ENCODE data around the gene ZNF48. TPM values are rescaled to one million over a fixed set of nuclear protein-coding genes. Genes with fewer than 3 reads are reported as not detected.

Gene ZNF48
- total RNA-seq, 1 donor = 10.9 TPM

DNA sequence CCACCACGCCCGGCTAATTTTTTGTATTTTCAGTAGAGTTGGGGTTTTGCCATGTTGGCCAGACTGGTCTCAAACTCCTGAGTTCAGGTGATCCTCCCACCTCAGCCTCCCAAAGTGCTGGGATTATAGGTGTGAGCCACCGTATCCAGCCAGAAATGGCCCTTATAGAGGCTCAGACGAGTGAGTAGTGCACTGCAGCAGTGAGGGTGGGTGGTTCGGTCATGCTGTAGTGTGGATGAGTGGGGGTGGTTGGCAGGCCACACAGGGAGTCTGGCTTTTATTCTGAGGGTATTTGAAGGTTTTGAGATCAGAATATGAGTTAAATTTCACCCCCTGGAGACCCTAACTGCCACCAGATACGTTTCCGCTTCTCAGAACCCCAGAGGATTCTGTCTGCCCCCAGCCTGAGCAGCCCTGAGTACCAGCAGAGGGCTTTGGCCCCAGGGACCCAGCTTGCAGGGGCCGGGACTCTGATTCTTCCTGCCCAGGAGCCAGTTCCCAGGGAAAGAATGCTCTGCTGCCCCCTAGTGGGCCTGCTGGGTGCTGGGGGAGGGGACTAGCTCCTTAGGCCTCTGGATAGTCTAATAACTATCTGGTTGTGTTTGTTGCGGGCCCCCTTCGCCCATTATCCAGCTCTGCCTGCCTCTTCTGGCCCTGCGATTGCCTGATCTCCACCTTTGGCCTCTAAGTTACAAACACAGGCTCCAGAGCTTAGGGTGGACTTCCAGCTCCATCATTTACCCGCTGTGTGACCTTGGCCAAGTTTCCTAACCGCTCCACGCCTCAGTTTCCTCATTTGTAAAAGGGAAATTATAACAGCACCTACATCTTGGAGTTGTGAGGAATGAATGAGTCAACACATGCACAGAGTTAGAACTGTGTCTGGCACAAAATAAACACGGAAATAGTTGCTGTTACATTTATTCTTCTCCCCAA lies 14.2 kb downstream of the ZNF48 start:
- peaks cover 24% of the 10 kb centered on the region for H3K36me3 ChIP-seq (ENCODE audit: insufficient read depth, low read length)
- peaks cover 31% of the 10 kb centered on the region for H3K79me2 ChIP-seq (ENCODE audit: insufficient read depth, low read length)
- H3K9me3 ChIP-seq (ENCODE audit: low read depth, low read length) = no peaks in the 10 kb centered on the region
- no peaks in the 10 kb centered on the region for H3K27me3 ChIP-seq (ENCODE audit: insufficient read depth, low read length)
- peaks cover 20% of the 10 kb centered on the region for H3K4me1 ChIP-seq (ENCODE audit: insufficient read depth, low read length)
- peaks cover 6% of the 10 kb centered on the region for H4K20me1 ChIP-seq (ENCODE audit: insufficient read depth, low read length)
- DNase-seq (ENCODE audit: insufficient read length, low spot score, missing footprints) = peak; percentile 98
- H3K4me3 ChIP-seq (ENCODE audit: insufficient read depth, low read length) = peak overlapping the region; percentile 53
- no peak overlapping the region for H2AFZ ChIP-seq (ENCODE audit: low read length)
- H3K4me2 ChIP-seq (ENCODE audit: insufficient read depth, low read length) = peak overlapping the region; percentile 62
- H3K27ac ChIP-seq (ENCODE audit: low read depth, low read length) = no peak overlapping the region
- TF ChIP-seq, protein P1, sequence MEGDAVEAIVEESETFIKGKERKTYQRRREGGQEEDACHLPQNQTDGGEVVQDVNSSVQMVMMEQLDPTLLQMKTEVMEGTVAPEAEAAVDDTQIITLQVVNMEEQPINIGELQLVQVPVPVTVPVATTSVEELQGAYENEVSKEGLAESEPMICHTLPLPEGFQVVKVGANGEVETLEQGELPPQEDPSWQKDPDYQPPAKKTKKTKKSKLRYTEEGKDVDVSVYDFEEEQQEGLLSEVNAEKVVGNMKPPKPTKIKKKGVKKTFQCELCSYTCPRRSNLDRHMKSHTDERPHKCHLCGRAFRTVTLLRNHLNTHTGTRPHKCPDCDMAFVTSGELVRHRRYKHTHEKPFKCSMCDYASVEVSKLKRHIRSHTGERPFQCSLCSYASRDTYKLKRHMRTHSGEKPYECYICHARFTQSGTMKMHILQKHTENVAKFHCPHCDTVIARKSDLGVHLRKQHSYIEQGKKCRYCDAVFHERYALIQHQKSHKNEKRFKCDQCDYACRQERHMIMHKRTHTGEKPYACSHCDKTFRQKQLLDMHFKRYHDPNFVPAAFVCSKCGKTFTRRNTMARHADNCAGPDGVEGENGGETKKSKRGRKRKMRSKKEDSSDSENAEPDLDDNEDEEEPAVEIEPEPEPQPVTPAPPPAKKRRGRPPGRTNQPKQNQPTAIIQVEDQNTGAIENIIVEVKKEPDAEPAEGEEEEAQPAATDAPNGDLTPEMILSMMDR (IDR thresholded peaks at IDR 0.05; ENCODE audit: extremely low read depth, low read depth, low read length) = peak; percentile 99

DNA sequence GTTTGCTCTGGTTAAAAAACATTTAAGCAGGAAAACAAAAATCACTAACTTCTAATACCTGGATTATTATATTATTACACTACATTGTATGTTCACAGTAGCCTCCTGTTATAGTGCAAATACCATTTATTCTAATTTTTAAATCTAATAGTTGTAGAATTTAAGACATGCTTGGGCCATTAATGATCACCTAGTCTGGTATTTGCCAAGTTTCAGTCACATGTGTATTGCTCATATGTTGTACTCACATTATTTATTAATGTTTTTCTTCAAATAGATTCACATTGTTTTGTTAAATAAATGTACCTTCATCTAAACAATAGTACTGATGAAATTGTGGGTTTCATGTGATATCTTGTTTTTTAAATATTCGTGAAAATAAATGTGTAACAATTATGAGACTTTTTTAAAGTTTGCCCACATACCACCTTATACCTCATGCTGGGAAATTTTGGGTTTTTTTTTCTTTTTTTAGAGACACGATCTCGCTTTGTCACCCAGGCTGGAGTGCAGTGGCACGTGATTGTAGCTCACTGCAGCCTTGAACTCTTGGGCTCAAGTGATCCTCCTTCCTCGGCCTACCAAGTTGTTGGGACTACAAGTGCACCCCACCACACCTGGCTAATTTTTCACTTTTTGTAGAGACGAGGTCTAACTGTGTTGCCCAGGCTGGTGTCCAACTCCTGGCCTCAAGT lies 18.0 kb downstream of the ZNF48 start:
- peaks cover 28% of the 10 kb centered on the region for H3K36me3 ChIP-seq (ENCODE audit: insufficient read depth, low read length)
- DNase-seq (ENCODE audit: insufficient read length, low spot score, missing footprints) = peak; percentile 19
- H3K27ac ChIP-seq (ENCODE audit: low read depth, low read length) = no peak overlapping the region
- no peak overlapping the region for H2AFZ ChIP-seq (ENCODE audit: low read length)
- no peaks in the 10 kb centered on the region for H3K27me3 ChIP-seq (ENCODE audit: insufficient read depth, low read length)
- H3K9me3 ChIP-seq (ENCODE audit: low read depth, low read length) = no peaks in the 10 kb centered on the region
- H3K79me2 ChIP-seq (ENCODE audit: insufficient read depth, low read length) = peaks cover 31% of the 10 kb centered on the region
- H3K4me1 ChIP-seq (ENCODE audit: insufficient read depth, low read length) = peaks cover 15% of the 10 kb centered on the region
- no peak overlapping the region for H3K4me2 ChIP-seq (ENCODE audit: insufficient read depth, low read length)
- H4K20me1 ChIP-seq (ENCODE audit: insufficient read depth, low read length) = peaks cover 9% of the 10 kb centered on the region
- TF ChIP-seq, protein P1 (IDR thresholded peaks at IDR 0.05; ENCODE audit: extremely low read depth, low read depth, low read length) = no peak
- H3K4me3 ChIP-seq (ENCODE audit: insufficient read depth, low read length) = no peak overlapping the region

DNA sequence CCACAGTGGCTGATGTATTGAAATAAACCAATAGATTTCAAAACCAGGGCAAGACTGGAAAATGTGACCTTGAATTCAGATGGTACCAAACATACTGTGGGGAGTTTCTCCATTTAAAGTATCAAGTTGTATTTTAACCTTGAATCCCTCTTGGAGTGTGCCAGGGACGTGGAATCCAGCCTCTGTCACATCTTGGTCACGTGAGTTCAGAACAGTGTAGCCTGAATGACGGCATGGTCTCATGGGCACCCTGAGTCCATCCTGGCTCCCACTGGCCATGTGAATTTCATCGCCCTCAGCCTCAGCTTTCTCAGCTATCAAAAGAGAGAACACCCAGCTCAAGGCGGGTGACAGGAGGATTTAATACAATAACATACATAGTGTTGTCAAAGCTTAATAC lies 18.9 kb downstream of the ZNF48 start:
- Histone ChIP-seq H3K4me2 (ENCODE audit: insufficient read depth, low read length) (no peak overlapping the region), H4K20me1 (ENCODE audit: insufficient read depth, low read length) (peaks cover 14% of the 10 kb centered on the region), H2AFZ (ENCODE audit: low read length) (no peak overlapping the region), H3K27ac (ENCODE audit: low read depth, low read length) (no peak overlapping the region), H3K4me1 (ENCODE audit: insufficient read depth, low read length) (peaks cover 7% of the 10 kb centered on the region), H3K79me2 (ENCODE audit: insufficient read depth, low read length) (peaks cover 28% of the 10 kb centered on the region), H3K9me3 (ENCODE audit: low read depth, low read length) (no peaks in the 10 kb centered on the region), H3K27me3 (ENCODE audit: insufficient read depth, low read length) (no peaks in the 10 kb centered on the region), H3K4me3 (ENCODE audit: insufficient read depth, low read length) (no peak overlapping the region), H3K36me3 (ENCODE audit: insufficient read depth, low read length) (peaks cover 28% of the 10 kb centered on the region)
- TF ChIP-seq, protein P1 (IDR thresholded peaks at IDR 0.05; ENCODE audit: extremely low read depth, low read depth, low read length) = no peak
- no peak for DNase-seq (ENCODE audit: insufficient read length, low spot score, missing footprints)

Data from osteoblast (primary cell).